DMS 273 (cell line): ENCODE measurements around the gene RGS19.
"Not testable (repeated sequence)": the region's sequence is repeated elsewhere in the genome, so short reads cannot be mapped to it uniquely, and the experiment has no call there.

Experiments
- DNase-seq: peaks from one replicate; lab custom pipeline; 2025; ENCODE audit not compliant: unreplicated experiment; lab: John Stamatoyannopoulos, UW

Gene RGS19

DNA sequence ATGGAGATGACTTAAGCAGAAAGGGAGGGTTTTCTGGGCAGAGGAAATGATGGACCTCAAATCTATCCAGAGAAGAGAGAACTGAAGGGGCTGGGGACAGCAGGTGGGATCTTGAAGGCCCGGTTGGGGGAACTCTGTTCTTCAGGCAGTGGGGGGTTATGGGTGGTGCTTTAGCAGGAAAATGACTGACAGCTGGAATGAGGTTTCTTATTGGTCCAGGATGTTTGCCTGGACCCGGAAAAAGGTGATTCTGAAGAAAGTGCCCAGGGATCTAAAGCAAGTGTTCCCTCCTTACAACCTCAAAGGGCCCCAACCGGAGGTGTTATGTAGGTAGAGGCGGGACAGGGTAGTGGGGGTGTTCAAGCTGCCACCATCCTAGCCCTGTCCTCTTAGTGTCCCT is 16.1 kb upstream of the RGS19 start:
- no peak for DNase-seq

GRCh38 chr20:64093013-64093503 is 13.7 kb upstream of the RGS19 start:
- peak; percentile 34 for DNase-seq

DNA sequence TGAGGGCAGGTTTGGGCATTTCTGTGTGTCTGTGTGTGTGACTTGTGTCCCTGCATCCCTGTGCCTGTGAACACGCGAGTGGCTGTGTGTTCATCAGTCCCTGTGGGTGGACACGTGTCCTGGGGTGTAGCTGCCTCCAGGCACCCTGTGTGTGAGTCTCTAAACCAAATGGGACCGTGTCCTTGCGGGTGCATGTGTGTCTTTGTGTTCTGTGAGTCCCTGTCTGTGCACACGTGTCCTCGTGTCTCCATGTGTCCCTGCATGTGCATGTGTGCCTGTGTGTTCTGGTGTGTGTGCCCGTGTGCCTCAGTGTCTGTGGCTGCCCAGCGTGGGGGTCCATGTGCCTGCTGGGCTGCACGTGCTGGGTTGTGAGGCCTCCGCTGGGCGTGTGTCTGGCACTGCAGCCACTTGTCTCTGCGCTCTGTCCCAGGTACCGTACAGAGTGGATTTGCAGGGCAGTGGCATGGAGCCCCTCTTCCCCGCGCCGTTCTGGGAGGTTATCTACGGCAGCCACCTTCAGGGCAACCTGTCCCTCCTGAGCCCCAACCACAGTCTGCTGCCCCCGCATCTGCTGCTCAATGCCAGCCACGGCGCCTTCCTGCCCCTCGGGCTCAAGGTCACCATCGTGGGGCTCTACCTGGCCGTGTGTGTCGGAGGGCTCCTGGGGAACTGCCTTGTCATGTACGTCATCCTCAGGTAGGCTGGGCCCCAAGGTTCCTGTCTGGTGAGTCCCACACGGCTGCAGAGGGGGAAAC is 13.1 kb upstream of the RGS19 start:
- no peak for DNase-seq

DNA sequence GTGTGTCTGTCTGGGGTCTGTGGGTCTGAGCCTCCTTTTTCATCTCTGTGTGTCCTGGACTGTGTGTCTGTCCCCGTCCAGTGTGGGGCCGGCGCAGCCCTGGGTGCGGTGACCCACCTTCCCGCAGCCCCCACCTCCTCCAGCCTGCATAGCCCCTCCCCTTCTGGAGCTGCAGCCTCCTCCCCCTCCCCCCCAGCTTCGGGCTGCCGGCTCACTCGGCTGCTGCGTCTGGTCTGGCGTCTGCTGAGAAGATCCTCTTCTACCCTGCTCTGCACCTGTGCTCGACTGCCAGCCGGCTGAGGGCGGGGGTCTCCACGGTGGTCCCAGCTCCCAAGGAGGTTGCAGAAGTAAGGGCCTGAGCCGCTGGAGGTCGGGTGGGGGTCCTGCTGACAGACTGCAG is 12.5 kb upstream of the RGS19 start:
- DNase-seq, result peak; percentile 57

DNA sequence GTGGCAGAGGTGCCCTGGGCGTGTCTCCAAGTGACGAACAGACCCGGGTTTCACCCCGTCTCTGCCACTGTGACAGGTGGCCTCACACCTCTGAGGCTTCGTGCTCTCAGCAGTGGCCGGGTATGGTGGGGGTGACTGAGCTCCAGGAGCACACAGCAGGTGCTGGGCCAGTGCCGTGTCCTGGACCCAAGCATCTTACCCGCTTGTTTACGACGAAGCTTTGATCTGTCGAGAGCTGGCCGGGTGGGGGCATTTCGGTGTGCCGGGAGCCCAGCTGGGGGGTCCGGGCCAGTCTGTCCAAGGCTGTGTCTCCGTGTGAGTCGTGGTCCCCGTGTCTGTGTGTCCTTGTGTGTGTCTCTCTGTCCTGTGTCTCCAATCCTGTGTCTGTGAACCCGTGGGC is 12.0 kb upstream of the RGS19 start:
- DNase-seq, result no peak

- DNase-seq, result peak; percentile 86
Observed at GRCh38 chr20:64090165-64090564, 10.8 kb upstream of the RGS19 start.

- DNase-seq, result not testable (repeated sequence)
Observed at GRCh38 chr20:64088586-64088985, 9.3 kb upstream of the RGS19 start.

GRCh38 chr20:64087226-64087825 is 8.0 kb upstream of the RGS19 start:
- DNase-seq, result not testable (repeated sequence)

DNA sequence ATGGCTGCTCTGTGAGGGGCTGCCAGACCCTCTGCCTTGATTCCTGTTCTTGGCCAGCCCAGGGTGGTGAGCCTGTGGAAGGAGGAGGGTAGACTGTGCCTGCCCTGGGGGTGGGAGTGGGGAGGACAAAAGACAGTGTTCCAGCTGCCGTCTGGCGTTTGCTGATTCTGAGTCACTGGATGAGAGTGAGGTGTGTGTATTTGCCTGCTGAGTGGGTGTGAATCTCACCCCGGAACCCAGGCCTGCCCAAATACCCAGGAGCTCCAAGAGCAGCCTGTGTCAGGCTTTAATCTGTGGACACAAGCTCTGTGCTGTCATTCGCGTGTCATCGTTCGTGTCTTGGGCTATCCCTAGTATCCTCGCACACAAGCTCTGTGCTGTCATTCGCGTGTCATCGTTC is 7.5 kb upstream of the RGS19 start:
- DNase-seq, result no peak

- no peak for DNase-seq
Observed at GRCh38 chr20:64084685-64085152, 5.4 kb upstream of the RGS19 start.

GRCh38 chr20:64083804-64084684 is 4.7 kb upstream of the RGS19 start, which contains the start of gene LKAAEAR1:
Gene LKAAEAR1, minus strand, starts transcription at chr20:64084398. Its CDS starts 179 bp downstream, at chr20:64084219.
- peak; percentile 70 for DNase-seq

GRCh38 chr20:64083378-64083803 is 4.1 kb upstream of the RGS19 start:
- DNase-seq, result peak; percentile 92

- DNase-seq, result no peak
Observed at GRCh38 chr20:64082820-64083377, 3.6 kb upstream of the RGS19 start.

DNA sequence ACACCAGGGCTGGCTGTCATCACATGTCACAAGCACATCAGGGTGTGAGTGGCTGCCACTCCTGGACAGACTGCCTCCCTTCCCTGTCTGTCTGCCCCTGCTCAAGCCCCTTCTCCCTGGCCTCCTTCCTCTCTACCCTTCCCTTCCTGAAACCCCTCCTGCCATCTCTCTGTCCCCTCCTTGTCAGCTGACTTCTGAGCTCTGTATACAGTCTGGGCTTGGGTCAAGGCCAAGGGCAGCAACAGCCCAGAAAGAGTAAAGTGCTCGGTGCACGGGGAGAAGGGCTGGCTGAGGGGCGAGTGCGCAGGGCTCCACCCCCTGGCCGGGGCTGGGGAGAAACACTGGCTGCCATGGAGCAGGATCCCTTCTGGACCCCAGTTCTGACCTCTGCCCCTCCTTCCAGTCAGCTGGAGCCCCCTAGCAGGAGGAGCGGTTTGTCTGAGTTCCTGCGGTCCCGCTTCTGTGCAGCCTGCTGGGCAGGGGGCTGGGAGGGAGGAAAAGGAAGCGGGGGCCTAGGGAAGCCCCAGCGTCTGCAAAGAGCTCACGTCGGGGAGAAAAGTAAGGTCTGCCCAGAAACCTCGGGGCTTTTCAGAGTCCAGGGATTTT is 2.9 kb upstream of the RGS19 start:
- DNase-seq, result no peak

DNA sequence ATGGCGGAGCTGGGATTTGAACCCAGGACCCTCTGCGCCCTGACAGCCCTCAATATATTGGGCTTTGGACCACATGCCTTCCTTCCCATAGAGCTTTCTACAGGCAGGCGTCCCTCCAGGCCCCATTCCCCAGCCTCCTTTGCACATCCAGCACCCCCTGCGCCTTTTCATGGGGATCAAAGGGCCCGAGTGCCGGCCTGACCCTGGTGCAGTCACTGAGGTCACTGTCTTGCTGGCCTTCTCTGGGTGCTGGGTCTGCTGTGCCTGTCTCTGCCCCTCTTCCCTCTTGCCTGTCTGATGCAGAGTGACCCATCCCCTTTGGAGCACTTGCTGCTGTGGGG is 2.3 kb upstream of the RGS19 start:
- DNase-seq, result no peak

DNA sequence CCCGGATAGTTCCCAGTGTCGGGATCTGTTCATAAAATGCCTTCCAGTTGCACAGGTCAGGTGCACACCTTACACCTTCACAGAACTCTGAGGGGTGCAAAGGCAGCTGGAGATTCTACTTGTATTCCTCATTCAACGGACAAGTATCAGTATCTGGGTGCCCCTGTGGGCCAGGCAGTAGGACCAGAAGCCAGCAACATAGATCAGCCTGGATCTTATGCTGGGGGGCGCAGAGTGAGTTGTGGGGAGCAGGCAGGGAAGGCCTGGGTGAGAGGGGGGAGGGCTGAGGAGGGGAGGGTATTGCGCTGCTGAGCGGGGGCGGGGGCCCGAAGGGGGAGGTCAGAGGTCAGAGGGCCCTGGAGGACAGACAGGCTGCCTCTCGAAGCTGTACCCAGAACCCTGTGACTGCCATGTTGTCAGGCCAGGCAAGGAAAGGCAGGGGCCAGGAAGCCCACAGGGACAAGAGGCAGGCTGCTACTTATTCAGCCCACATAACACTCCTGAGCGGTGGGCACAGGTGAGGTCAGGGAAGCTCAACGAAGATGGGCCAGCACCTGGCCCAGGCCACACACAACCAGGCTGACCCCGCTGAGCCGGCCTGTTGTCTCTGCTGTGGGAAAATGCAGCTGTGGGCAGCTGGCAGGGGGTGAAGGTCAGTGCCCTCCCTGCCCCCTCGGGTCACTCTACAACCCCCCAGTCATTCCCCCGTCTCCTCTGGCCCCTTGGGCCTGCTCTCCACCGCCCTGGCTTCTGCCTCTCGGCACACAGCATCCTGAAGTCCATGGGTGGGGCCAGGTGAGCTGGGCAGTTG is 1.7 kb upstream of the RGS19 start:
- no peak for DNase-seq

DNA sequence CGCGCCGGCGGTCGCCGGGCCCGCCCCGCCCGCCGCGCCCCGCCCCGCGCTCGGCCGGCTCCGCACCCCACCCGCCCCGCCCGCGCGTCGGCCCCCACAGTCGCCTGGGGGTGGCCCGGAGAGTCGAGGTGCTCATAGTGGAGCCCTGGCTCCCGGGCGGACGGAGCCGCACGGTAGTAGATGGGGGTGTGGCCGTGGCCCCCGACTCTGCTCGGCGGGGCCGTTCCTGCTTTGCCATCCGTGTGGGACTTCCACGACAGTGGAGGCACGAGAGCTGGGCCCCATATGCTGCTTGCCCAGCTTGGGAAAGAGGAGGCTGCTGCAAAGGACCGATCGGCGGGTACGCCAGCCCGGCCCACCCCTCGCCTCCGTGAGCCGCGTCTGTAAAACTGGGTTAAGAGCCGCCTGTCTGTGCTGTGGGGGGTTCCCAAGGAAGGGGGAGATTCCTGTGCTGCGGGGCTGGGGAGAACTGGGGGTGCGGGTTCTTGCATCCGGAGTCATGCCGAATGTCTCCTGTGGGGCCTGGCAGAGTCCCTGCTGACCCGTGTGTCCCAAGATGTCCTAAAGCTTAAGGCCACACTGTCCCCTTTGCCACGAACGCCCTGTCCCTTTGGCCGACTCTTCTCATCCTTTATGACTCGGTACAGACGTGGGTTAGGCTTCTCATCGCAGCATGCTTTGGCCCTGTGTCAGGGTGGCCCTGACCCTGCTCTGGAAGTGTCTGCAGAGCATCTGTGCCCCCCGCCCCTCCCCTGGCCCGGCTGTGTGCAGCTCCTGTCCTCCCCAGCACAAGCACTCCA is 895 bp upstream of the RGS19 start, which contains the start of gene OPRL1:
Gene OPRL1, plus strand, starts transcription at position 70 of the 800 bp plus-strand sequence. CDS start 12,639 bp downstream, outside the sequence.
- DNase-seq, result no peak

GRCh38 chr20:64078934-64079272 is 415 bp downstream of the RGS19 start:
- DNase-seq, result no peak
